Activated T-helper 17 cell treated with anti-CD3 and anti-CD28 coated beads, Interleukin-2, amount 50 U/mL, for 72 hours (primary cell): Measurements from ENCODE around the gene PTPRN2. TPM values are rescaled to one million over a fixed set of nuclear protein-coding genes. Genes with fewer than 3 reads are reported as not detected.

Experiments
- ATAC-seq: fragments of 150-1000 bp; cut with Tn5 transposase; replicated peaks from 2 replicates; pipeline ENCODE4 v1.10.0; 2021; ENCODE audit warnings: mild to moderate bottlenecking, moderate library complexity
- H3K27ac Mint-ChIP-seq: one replicate; pipeline ENCODE4 v1.8.0; 2022; ENCODE audit warnings: mixed read lengths
- H3K27me3 Mint-ChIP-seq: one replicate; pipeline ENCODE4 v1.8.0; 2022; ENCODE audit warnings: mixed read lengths
- H3K36me3 Mint-ChIP-seq: one replicate; pipeline ENCODE4 v1.8.0; 2022; ENCODE audit warnings: low read depth, mild to moderate bottlenecking, mixed read lengths
- H3K4me1 Mint-ChIP-seq: one replicate; pipeline ENCODE4 v1.8.0; 2022; ENCODE audit warnings: mixed read lengths
- H3K4me3 Mint-ChIP-seq: one replicate; pipeline ENCODE4 v1.8.0; 2022; ENCODE audit warnings: mild to moderate bottlenecking, mixed read lengths
- H3K9me3 Mint-ChIP-seq: one replicate; pipeline ENCODE4 v1.8.0; 2022; ENCODE audit warnings: mixed read lengths
- total RNA-seq, 2 donors: library from RNA; stranded (reverse); gene quantifications; one replicate each; pipeline ENCODE4 v1.2.3, GENCODE V29; 2022

The PTPRN2 gene
- total RNA-seq, 2 donors from 2014 or later: 0.48 to 1.4 TPM

GRCh38 chr7:157652954-157653826 is 934.4 kb downstream of the PTPRN2 start:
- Mint-ChIP-seq H3K27me3 (no peaks in the 10 kb centered on the region), H3K36me3 (no peaks in the 10 kb centered on the region), H3K27ac (no peak overlapping the region), H3K4me3 (no peak overlapping the region), H3K4me1 (no peaks in the 10 kb centered on the region), H3K9me3 (no peaks in the 10 kb centered on the region)
- no peak for ATAC-seq

GRCh38 chr7:157652161-157652953 is 935.3 kb downstream of the PTPRN2 start:
- Mint-ChIP-seq H3K27me3 (no peaks in the 10 kb centered on the region), H3K4me1 (no peaks in the 10 kb centered on the region), H3K27ac (no peak overlapping the region), H3K36me3 (no peaks in the 10 kb centered on the region), H3K4me3 (no peak overlapping the region), H3K9me3 (no peaks in the 10 kb centered on the region)
- ATAC-seq: no peak

- no peak for ATAC-seq
- Mint-ChIP-seq H3K27me3 (no peaks in the 10 kb centered on the region), H3K36me3 (no peaks in the 10 kb centered on the region), H3K27ac (no peak overlapping the region), H3K4me3 (no peak overlapping the region), H3K4me1 (no peaks in the 10 kb centered on the region), H3K9me3 (no peaks in the 10 kb centered on the region)
These were observed 936.1 kb downstream of the PTPRN2 start for GRCh38 chr7:157651366-157652160.

GRCh38 chr7:157650801-157651200 is 936.8 kb downstream of the PTPRN2 start:
- no peaks in the 10 kb centered on the region for H3K27me3 Mint-ChIP-seq
- H3K9me3 Mint-ChIP-seq: no peaks in the 10 kb centered on the region
- H3K36me3 Mint-ChIP-seq: no peaks in the 10 kb centered on the region
- no peak for ATAC-seq
- no peak overlapping the region for H3K27ac Mint-ChIP-seq
- H3K4me3 Mint-ChIP-seq: no peak overlapping the region
- no peaks in the 10 kb centered on the region for H3K4me1 Mint-ChIP-seq

GRCh38 chr7:157650131-157650631 is 937.4 kb downstream of the PTPRN2 start:
- H3K36me3 Mint-ChIP-seq: no peaks in the 10 kb centered on the region
- H3K9me3 Mint-ChIP-seq: no peaks in the 10 kb centered on the region
- no peaks in the 10 kb centered on the region for H3K27me3 Mint-ChIP-seq
- no peaks in the 10 kb centered on the region for H3K4me1 Mint-ChIP-seq
- no peak for ATAC-seq
- no peak overlapping the region for H3K27ac Mint-ChIP-seq
- no peak overlapping the region for H3K4me3 Mint-ChIP-seq

- Mint-ChIP-seq H3K36me3 (no peaks in the 10 kb centered on the region), H3K4me1 (no peaks in the 10 kb centered on the region), H3K27ac (no peak overlapping the region), H3K9me3 (no peaks in the 10 kb centered on the region), H3K4me3 (no peak overlapping the region), H3K27me3 (no peaks in the 10 kb centered on the region)
- ATAC-seq: no peak
These were observed 941.1 kb downstream of the PTPRN2 start for GRCh38 chr7:157646551-157646950.

- Mint-ChIP-seq H3K4me1 (no peaks in the 10 kb centered on the region), H3K27ac (no peak overlapping the region), H3K27me3 (no peaks in the 10 kb centered on the region), H3K9me3 (no peaks in the 10 kb centered on the region), H3K36me3 (no peaks in the 10 kb centered on the region), H3K4me3 (no peak overlapping the region)
- peak; percentile 28 for ATAC-seq
These were observed 942.1 kb downstream of the PTPRN2 start for GRCh38 chr7:157645539-157645938.

GRCh38 chr7:157644946-157645345 is 942.7 kb downstream of the PTPRN2 start:
- H3K27me3 Mint-ChIP-seq: peaks cover 3% of the 10 kb centered on the region
- peaks cover 4% of the 10 kb centered on the region for H3K9me3 Mint-ChIP-seq
- H3K36me3 Mint-ChIP-seq: no peaks in the 10 kb centered on the region
- no peak for ATAC-seq
- H3K4me3 Mint-ChIP-seq: no peak overlapping the region
- no peak overlapping the region for H3K27ac Mint-ChIP-seq
- H3K4me1 Mint-ChIP-seq: no peaks in the 10 kb centered on the region

GRCh38 chr7:157643525-157643970 is 944.1 kb downstream of the PTPRN2 start:
- Mint-ChIP-seq H3K27me3 (peaks cover 3% of the 10 kb centered on the region), H3K4me1 (no peaks in the 10 kb centered on the region), H3K36me3 (no peaks in the 10 kb centered on the region), H3K4me3 (no peak overlapping the region), H3K9me3 (peaks cover 11% of the 10 kb centered on the region), H3K27ac (no peak overlapping the region)
- no peak for ATAC-seq

GRCh38 chr7:157641866-157642265 is 945.8 kb downstream of the PTPRN2 start:
- H3K9me3 Mint-ChIP-seq: peaks cover 11% of the 10 kb centered on the region

GRCh38 chr7:157640144-157640543 is 947.5 kb downstream of the PTPRN2 start:
- no peaks in the 10 kb centered on the region for H3K36me3 Mint-ChIP-seq
- no peak for ATAC-seq
- H3K4me3 Mint-ChIP-seq: no peak overlapping the region
- peaks cover 11% of the 10 kb centered on the region for H3K9me3 Mint-ChIP-seq
- no peaks in the 10 kb centered on the region for H3K4me1 Mint-ChIP-seq
- H3K27me3 Mint-ChIP-seq: peaks cover 17% of the 10 kb centered on the region
- H3K27ac Mint-ChIP-seq: no peak overlapping the region

More at GRCh38 chr7:157641866-157642265, 945.8 kb downstream of the PTPRN2 start:
- no peak overlapping the region for H3K4me3 Mint-ChIP-seq
- no peak for ATAC-seq
- H3K27ac Mint-ChIP-seq: no peak overlapping the region
- no peaks in the 10 kb centered on the region for H3K4me1 Mint-ChIP-seq
- H3K36me3 Mint-ChIP-seq: no peaks in the 10 kb centered on the region
- peaks cover 6% of the 10 kb centered on the region for H3K27me3 Mint-ChIP-seq

GRCh38 chr7:157638563-157638962 is 949.1 kb downstream of the PTPRN2 start:
- H3K4me3 Mint-ChIP-seq: no peak overlapping the region
- ATAC-seq: no peak
- H3K36me3 Mint-ChIP-seq: no peaks in the 10 kb centered on the region
- H3K27ac Mint-ChIP-seq: no peak overlapping the region
- H3K27me3 Mint-ChIP-seq: peaks cover 17% of the 10 kb centered on the region
- H3K4me1 Mint-ChIP-seq: no peaks in the 10 kb centered on the region
- peaks cover 11% of the 10 kb centered on the region for H3K9me3 Mint-ChIP-seq

- no peak for ATAC-seq
- Mint-ChIP-seq H3K4me3 (no peak overlapping the region), H3K4me1 (no peaks in the 10 kb centered on the region), H3K27ac (no peak overlapping the region), H3K36me3 (no peaks in the 10 kb centered on the region), H3K27me3 (peaks cover 22% of the 10 kb centered on the region), H3K9me3 (peaks cover 11% of the 10 kb centered on the region)
These were observed 950.2 kb downstream of the PTPRN2 start for GRCh38 chr7:157637216-157637949.
